Stimulated activated CD8-positive, alpha-beta memory T cell treated with anti-CD3 and anti-CD28 coated beads, Interleukin-7, amount 100 ng/mL, for 24 hours (primary cell): ENCODE data around the gene LTBP1.

Experiments
- DNase-seq: peaks from one replicate; pipeline ENCODE4 v3.0.0-alpha.2; 2020; ENCODE audit warnings: low read depth

Gene LTBP1

DNA sequence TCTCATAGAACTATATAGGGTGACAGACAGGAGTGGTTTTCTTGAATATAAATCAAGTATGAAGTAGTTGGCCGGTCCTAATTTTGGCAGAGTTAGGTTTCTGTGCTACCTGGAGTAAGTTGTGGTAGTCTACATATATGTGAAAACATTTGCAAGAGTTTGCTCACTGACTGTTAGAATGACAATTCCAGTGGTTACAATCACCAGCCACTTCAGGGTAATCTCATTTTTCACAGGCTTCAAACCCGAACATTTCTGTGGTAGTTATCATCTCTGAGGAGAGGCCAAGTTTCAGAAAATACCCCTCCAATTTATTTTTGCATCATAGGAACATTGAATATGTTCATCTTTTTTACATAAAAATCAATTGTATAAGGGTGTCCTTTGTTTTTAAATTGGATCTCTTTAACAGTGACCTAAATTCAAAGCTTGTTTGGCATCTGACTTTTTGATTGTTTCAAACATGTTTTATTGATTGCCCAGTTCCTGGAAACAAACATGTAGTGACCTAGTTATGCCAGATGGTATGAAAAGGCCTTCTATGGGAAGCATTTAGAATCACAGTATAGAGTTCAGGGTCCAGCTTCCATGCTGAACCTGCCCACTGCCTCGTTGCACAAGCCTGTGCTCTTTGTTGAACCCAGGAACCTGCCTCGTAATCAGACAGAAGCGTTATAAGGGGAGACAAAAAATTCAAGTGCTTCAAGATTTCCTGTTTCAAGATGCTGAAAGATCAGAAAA is 250.6 kb downstream of the LTBP1 start:
- no peak for DNase-seq

DNA sequence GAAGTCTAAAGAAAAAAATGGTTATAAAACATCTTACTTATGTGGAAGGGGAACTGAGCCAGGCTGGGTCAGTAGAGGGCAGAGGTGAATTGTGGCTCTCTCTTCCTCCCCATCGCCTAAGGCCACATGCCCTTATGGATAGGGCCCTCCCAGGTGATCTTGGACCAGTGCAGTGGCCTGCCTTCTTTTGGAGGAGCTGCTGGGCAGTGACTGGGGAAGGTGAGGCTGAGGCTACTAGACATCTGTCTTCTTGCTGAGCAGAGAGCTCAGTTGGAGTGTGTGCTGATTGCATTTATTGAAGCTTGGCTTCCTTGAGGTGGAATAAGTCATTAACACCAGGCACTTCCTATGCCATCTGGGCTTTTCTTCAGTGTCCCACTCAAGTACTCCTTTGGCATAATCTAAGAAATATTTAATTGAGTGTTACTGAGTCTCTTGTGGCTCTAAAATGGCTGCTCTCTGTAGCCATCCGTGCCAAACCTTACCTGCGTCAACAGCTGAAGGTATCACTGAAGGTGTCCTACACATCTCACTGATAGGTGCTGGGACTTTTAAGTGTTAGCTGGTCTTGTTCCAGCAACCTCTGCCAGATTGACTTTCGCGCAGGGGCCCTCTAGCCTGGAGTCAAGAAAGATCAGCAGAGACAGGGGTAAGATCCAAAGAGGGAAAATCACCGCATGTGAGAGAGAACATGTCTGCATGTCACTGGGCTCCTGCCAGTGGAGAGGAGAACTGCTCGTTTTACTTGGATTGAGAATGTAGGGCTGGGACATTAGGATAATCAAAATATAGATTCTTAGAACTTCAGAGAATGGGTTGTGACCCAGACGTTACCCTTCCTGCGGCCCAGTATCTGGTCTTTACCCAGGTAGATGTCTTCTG is 256.1 kb downstream of the LTBP1 start:
- DNase-seq = no peak

DNA sequence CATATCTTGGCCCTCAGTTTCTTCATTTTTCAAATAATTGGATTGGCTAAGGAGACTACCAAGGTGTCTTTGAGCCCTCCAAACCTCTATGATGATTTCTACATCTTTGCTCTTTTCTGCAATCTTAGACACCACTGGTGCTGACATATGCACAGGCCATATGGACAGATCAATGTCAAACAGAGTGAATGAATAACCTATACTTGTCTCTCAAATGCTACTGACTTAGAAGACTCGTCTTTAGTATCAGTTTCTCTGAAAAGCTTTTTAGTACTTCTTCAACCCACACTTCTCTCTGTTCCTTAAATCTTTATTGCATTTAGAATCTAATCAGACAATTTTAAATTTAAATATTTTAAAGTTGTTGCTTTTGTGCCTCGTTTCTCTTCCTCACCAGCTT is 258.2 kb downstream of the LTBP1 start:
- no peak for DNase-seq

DNA sequence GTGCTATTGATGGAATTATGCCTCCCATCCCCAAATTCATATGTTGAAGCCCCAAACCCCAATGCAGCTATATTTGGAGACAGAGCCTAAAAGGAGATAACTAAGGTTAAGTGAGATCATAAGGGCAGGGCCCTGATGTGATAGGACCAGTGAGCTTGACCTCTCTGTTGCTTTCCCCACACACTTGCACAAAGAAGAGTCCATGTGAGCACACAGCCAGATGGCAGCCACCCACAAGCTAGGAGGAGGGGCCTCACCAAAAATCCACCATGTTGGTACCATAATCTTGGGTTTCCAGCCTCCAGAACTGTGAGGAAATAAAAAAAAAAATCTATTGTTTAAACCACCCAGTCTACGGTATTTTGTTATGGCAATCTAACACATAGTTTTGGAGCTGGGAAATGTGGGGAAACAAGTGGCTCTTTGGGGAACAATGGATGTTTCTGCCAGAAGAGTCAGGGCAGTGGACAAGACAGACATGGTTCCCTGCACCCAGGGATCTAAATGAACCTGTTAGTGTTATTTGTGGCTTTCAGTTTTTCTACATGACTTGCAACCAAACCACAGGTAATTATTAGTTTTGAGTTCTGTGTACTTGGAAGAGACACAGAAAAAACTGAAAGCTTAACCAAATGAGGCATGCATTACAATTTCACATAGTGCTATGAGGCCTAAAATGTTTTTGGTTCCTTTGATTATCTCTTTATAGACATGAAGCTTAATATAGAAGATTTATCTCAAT is 259.1 kb downstream of the LTBP1 start:
- DNase-seq = no peak

DNA sequence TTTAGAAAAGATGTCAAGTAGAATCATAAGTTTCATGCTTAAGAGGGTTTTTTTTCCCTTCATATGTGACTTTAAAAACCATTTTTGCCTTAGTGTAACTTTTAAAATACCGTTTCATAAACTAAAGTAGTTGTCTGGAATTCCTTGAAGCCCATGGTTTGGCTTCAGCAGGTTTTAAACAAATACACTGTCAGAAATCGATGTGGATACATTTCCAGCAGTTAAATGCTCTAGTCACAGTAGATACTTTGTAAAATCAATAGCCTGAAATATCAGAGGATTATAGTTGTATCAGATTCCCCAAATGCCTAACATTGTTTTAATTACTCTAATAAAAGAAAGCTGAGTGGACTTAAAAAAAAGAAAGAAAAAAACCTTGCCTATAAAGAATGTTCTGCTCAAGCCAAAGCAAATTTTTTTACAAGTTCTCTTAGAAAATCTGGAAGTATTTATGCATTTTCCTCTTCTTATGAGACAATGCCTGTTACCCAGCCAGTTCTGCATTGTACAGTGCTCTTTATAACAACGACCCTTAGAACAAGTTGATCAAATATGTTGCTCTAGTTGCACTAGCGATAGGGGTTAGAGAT is 260.5 kb downstream of the LTBP1 start:
- DNase-seq = no peak

DNA sequence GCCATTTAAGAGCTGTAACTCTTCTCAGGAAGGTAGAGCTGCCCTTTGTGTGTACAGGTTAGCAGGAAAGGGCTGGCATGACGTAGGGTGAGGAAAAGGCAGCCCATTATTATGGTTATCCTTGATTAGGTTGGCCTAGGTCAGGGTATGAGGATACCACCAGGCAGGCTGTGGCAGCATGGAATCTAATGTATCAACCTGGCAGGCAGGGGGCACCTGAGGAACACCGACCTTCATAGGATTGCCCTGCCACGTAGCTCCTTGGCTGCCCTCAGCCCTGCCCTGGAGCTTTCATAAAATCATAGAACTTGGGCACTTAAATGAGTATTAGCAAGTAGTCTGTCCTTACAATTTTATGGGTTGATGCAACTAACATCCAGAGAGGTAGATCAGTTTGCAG is 261.6 kb downstream of the LTBP1 start:
- DNase-seq = no peak

DNA sequence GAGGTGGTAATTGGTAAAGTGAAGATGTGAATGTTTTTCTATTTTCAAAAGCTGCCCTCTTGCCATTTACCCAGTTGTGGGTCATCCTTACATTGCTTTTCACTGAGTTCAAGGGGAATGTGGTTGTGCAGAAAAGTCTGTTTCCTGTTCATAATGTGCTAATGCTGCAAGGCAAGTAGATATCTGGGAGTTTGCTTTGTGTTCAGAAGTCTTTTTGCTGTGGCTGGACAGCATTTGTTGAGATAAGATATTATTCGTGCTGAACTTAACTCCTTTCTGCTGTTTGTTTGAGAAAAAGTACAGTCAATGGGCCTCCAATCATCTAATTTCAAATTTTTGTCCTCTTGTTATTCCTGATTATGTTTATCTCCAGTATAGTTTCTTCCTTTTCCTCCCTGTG is 263.2 kb downstream of the LTBP1 start:
- DNase-seq = no peak

DNA sequence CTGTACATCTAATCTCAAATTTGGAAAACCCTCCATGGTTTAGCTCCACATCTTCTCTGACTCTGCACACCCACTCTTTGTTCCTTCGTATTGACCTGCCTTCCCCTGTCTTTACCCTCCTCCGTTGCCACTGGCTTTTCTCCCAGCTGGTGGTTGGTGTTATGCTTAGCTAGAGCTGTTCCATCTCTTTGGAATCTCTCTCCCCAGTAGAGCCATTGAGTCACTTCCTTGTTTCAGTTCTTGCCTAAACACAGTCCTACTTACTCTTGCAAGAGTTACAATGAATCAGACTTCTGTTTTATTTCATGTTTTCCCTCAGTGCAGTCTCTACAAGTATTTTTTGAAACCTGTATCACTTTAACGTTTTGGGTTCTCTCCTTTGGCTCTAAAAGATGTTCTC is 263.9 kb downstream of the LTBP1 start:
- DNase-seq = no peak

DNA sequence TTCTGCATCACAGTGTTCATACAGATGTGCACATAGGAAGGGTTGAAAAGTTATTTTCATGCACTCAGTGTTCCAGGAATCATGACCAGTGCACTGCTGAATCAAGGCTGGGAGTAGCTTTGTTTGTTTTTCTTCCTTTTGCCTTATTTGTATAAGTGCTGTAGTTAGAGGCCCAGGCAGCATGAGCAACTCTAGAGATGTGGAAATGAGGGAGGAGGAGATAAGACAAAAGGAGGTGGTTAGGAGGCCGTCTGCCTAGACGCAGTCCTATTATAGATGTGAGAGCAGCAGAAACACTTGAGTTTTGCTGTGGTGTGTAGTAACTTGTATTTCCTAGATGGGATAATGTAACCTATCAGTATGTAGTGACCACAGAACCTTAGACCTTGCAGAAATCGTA is 265.4 kb downstream of the LTBP1 start:
- no peak for DNase-seq

DNA sequence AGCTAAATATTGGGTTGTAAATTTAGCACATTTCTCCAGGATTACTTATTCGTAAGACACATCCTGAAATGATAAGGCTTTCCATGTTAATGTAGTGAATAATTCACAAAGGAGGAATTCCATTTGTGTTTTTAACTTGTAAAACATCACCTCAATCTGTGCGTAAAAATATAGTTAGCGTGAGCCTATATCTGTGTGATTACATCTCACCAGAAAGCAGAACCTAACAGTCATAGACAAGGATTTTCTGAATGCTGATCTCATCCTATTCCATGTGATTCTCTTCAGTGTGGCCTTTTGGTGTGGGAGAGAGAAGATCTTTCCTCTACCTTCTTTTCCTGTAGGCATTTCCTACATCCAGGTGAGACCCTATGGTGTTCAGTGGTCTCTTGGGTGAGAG is 266.5 kb downstream of the LTBP1 start:
- no peak for DNase-seq

DNA sequence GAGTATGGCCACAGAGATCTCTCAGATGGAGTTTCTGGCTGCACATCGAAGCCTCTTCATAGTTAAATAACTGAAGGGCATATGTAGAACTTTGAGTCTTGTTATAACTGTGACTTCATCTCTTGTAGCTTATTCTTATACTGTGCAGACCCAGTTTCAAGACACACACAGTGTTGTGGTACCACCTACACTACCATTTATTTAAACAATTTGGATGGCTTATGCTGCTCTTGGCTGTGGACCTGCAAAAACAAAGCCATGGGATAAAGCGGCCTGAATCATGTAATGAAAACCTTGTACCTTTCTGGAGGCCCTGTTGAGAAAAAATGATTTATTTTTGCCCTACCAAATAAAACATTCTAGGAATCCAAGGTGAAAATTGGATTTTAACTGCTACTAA is 266.9 kb downstream of the LTBP1 start:
- no peak for DNase-seq

DNA sequence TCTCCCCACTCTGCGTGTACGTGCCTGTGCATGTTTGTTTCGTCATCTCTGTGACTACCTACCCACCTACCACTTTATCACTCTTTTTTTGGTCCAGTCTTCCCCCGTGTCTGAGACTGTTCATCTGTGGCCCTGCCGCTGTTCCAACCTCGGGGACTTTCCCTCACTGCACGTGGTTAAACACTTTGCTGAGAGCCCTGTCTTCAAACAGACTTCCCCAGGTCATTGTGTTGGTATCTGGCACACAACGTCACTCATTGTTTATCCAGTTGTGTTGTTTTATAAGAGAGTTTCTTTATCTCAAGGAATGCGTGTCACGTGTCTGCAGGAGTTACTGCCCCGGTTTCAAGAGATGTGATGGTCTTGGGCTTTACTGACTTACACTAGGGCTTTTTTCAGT is 267.7 kb downstream of the LTBP1 start:
- no peak for DNase-seq

DNA sequence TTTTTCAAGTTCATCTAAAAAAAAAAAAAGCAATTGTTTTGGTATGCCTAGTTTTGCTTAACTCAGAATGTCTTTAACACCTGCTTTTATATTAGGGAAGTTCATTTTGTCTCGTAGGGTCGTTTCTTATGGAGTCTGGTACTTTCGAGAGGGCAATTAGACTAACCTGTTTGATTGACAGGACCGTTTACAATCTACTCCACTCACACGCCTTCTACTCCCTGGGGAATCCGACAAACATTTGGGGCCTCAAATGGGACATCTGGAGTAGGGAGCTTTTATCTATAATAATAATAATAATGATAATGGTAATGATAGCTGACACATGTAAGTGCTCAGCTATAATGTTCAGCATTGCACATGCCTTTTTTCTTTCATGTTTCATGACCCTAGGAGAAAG is 268.1 kb downstream of the LTBP1 start:
- DNase-seq = no peak

DNA sequence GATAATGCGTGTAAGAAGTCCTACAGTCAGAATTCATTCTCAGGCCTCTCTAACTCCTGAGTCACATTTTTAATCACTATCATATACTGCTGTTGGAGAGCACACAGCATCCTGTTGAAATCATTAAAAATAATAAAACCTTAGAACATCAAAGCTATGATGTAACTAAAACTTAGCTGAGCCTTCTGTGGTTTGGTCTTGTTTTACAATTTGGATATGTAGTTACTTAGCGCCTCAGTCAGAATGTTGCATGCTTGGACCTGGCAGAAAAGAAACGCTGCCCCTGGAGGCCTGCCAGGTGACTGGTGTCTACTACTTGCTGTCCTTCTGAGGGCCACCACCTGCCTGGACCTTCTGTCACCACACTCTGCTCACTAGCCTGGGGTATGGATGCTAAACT is 268.5 kb downstream of the LTBP1 start:
- DNase-seq = no peak

DNA sequence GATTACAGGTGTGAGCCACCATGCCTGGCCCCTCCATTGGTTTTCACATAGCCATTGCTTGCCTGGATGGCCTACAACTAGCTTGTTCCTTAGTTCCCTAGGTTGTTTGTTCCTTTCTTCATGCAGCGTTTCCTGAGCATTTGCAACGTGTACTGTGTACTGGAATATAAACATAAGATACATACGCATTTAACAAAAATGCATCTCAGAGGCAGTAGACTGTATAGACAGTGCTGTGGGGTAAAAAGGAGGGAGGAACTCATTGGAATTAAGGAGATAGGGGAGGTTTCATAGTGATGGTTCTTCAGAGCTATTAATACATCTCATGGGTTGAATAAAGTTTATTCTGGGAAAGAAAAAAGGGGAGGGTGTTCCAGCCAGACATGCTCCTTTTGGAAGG is 269.2 kb downstream of the LTBP1 start:
- DNase-seq = no peak

DNA sequence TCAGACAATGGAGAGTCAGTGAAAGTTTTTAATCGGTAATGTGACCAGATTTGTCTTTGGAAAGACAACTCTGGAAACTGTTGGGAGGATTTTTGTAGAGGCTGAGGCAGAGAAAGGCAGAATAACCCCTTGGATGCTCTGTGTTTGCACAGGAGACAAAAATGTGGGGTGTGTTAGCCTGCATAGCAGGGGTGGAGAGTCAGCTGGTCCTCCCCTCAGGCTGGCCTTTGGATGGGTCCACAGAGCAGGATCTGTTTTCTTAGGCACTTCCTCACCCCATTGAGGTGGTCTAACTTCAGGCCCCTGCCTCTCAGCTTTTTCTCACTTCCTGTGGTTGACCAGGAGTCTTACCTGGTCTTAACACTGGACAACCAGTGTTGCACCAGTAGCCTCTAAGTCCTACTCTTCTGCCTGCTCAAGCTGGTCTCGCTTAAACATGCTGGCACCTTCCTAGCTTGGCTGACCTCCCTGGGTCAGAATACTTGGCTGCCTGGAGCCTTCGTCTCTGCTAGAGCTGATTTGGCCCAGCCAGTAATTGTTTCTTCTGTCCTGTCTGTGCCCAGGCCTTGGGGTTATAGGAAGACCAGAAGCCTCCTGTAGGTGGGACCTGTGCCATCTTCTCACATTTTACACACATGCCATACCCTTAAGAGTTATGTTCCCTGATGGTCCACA is 269.9 kb downstream of the LTBP1 start:
- DNase-seq = no peak

DNA sequence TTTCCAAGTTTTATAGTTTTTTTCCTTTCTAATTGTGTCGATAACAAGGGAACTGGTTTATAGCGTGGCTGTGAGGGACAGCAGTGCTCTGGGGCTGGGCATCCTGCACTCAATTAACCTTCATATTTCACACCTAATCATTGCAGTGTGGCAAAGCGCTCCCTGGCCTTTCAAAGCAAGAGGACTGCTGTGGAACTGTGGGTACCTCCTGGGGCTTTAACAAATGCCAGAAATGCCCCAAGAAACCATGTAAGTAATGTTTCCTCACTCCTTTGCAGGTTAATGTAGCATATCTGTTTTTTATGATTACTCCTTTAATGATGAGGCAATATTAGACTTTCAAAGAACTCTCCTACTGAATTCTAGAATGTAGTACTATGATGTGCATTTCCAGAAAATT is 270.7 kb downstream of the LTBP1 start:
- no peak for DNase-seq

DNA sequence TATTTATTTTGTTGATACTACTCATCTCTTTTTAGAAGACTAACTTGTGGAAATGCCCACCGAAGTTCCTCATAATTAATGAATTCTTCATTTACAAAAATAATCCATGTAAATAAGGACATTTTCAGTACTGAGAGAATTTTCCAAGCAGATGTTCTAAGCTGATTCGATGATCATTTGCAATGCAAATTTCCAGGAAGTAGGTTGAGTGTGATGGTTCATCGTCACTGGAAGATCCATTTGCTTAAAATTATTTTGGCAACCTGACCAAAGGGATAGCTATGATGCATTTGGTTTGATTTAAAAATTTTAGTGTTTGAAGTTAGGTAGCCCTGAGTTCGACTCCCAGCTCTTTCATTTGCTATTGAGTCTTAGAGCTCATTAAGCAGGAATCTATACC is 272.4 kb downstream of the LTBP1 start:
- DNase-seq = no peak

DNA sequence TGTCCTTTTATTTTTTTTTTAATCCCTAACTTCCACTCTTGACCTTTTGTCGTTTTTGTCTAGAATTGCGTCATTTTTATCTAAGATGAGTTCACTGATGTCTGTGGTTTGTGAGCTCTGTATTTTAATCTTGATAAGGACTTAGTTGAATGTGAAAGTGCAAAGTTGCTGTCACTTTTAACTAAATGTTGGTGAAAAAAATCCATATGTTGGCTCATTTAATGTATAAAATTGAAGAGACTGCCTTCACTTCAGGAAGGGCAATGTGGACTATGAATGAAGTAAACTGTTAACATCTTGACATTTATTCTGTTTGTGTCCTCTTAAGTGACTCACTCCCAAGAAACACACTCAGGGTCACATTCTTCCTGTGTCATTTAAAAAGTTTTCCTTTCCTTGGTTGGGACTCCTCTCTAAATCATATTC is 273.1 kb downstream of the LTBP1 start:
- DNase-seq = no peak

DNA sequence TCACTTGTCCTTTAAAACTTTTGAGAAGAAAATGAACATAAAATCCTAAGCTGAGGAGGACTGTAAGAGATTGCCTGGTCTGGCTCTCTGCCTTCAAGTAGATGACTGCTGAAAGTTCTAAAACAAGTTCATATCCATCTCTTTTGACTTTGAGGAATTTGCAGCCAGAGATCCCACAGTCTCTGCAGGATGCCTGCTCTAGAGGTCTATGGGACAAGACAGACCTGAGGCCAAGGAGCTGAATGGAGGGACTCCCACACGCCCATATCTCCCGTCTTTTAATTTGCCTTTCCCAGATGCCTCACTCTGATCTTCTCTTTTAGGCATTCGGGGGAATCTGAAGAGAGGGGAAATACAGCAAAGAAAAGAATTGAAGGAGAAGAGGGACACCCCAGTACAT is 273.8 kb downstream of the LTBP1 start:
- DNase-seq = no peak

DNA sequence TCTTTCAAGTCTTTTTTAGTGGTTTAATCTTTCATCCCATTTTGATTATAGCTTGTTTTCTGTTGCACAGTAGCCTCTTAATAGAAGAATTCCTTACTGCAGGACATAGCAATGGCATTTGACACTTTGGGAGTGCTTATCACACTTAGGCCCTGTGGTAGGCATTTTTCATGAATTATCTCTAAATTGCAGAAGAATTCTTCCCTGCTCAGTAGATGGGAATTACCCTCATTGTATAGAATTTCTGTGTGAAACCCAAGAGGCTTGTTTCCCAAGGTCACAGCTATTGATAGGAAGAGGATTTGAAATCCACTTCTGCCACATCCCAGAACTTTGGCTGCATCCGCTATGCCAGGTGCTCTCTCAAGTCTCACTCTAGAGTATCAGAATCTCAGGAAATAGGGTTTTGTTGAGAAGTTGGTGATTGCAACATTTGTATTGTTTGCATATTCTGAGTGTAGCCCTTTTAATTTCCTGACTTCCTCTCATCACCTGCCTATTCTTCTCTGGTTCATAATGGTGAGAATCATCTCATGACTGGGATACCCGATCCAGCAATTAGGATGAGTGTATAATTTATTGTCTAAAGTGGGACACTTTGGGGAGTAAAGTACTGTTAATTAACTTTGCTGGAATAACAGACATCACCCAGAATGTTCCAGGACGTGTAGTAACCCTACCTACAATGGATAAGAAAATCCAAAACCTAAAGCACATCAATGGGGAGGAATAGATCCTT is 274.5 kb downstream of the LTBP1 start:
- DNase-seq = no peak
